Measurements from ENCODE around the gene PGAM2. TPM values are rescaled to one million over a fixed set of nuclear protein-coding genes. Genes with fewer than 3 reads are reported as not detected.

The PGAM2 gene
- total RNA-seq, 4 donors from 2014 or later = not detected

- ATAC-seq (ENCODE audit: low FRiP score) = no peak
- no peak for DNase-seq (ENCODE audit: low spot score)
Measured at GRCh38 chr7:44068054-44068453, 2.7 kb upstream of the PGAM2 start.

DNA sequence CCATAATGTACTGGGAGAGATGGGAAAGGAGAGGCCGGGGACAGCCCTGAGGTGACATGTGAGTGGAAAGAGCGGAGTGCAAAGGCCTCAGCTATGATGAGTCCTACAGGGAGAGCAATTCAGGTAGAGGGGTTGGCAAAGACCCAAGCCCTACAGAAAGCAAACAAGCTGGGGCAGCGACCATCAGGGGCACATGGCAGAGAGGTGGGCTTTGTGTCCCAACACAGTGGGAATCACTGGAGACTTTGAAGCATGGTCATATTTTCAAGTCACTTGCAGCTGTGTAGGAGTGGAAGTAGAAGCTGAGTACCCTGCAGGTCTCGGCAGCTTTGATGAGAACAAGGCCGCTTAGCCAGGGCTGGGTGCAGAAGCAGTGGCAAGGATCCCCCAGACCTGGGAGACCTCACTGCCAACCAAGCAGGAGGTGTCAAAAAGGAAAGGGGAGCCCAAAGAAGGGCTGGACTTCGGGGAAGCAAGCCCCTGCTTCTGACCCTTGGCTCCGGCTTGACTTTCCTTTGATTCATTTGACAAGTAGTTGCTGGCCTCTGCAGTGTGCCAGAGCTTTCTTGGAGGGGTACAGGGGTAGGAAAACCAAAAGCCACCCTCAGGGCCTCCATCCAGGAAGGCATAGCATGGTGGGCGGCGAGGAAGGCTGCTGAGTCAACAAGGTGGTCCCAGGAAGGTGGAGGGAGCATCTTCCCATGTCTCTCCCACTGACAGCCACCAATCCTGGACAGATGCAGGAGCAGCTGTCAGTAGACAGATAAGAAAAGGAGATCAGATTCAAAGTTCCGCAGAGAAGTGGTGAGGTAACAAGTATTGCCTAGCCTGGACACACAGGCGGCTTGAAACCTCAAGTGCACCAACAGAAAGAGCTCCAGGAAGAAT lies 1.9 kb upstream of the PGAM2 start:
- TF ChIP-seq CTCF (IDR thresholded peaks at IDR 0.05) = no peak
- ATAC-seq (ENCODE audit: low FRiP score) (no peak), DNase-seq (ENCODE audit: low spot score) (no peak)

More at GRCh38 chr7:44068054-44068453, 2.7 kb upstream of the PGAM2 start:
- TF ChIP-seq CTCF (IDR thresholded peaks at IDR 0.05) = no peak

DNA sequence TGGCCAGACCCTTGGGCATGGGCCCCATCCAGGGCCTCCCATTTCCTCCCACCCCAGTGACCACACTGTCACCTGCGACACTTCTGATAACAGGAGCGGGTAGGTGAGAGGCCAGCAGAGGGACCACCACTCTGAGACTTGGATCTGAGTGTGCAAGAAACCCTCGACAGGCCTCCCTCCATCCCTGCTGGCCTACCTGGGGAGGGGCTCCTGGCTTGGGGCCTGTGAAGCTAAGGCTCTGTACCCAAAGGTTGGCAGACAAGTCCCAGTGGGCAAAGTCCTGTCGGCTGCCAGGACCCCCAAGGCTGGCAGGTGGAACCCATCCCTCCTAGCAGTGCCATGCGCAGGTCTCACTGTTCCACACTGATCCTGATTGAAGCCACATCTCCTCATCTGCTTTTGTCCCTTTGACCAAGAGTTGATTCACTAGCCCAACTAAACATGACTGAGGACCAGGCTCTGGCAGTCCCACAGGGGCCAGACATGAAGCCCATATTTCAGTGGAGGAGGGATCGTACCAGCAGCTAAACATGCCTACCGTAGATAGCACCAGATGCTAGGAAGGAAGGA lies 1.2 kb upstream of the PGAM2 start:
- TF ChIP-seq CTCF (IDR thresholded peaks at IDR 0.05) = no peak
- no peak for DNase-seq (ENCODE audit: low spot score)
- ATAC-seq (ENCODE audit: low FRiP score) = no peak

DNA sequence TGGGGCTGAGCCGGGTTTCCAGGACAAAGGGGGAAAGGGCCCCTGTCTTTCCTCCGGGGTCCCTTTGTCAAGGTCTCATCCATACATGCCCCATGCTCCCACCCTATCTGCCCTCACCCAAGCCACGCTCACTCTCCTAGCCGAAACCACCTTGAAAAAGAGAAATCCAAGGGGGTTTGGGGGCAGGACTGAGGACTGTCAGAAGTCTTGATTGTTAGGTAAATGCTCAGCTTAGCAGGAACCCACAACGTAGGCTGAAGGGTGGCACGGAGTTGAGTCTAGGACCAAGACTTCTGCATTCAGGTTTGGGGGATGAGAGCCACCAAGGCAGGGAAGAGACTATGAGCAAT lies 719 bp upstream of the PGAM2 start:
- DNase-seq (ENCODE audit: low spot score) (no peak), ATAC-seq (ENCODE audit: low FRiP score) (no peak)
- TF ChIP-seq CTCF (IDR thresholded peaks at IDR 0.05) = no peak

DNA sequence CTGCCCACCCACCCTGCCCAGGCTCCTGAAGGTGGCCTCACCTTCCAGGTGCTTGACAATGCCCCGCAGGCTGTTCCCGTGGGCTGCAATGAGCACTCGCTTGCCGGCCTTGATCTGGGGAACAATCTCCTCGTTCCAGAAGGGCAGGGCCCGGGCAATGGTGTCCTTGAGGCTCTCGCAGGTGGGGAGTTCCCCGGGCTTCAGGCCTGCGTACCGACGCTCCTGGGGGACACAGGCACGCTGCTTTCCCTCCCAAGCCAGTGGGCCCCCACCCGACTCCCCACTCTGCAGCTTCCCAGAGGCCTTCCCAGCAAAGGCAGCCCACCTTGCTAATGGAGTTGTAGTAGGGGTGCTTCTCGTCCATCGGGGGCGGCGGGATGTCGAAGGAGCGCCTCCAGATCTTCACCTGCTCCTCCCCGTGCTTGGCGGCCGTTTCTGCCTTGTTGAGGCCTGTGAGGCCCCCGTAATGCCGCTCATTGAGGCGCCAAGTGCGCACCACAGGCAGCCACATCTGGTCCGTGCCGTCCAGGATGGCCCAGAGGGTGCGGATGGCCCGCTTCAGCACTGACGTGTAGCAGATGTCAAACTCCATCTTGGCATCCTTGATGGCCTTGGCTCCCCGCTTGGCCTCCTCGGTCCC lies 456 bp downstream of the PGAM2 start:
- TF ChIP-seq CTCF (IDR thresholded peaks at IDR 0.05) = no peak
- ATAC-seq (ENCODE audit: low FRiP score) (no peak), DNase-seq (ENCODE audit: low spot score) (no peak)

DNA sequence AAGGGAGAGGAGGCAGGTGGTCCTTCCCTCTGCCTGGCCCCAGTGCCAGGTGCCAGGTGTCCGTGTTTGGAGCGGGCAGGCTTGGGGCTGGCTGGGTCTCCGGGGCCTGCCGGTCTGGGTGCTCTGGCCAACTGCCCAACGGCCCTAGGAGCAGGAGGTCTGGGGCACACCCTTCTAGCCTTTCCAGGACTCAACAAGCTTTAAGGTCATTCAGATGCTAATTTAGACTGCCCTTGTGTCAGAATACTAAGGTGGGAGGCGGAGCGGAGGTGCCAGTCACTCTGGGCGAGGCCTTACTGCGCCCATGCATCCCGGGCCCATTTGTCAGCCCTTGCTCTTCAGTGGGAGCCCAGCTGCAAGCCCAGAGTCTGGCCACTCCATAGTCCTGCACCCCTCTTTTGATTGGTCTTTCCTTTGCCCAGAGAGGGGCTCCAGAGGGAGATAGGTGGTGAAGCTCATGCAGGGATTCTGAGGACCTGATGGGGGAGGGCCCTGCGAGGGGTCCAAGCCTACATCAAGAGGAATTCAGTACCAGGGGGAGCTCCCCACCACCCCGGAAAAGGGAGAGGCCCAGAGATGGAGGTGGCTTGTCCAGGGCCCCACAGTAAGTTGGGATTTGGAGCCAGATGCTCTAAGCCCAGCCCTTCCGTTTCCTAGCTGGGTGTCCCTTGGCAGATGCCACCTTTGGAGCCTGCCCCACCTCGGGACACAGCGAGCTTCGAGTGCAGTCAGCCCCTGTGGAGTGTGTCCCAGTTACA lies 1.3 kb downstream of the PGAM2 start:
- DNase-seq (ENCODE audit: low spot score) (no peak), ATAC-seq (ENCODE audit: low FRiP score) (no peak)
- TF ChIP-seq CTCF (IDR thresholded peaks at IDR 0.05) = no peak

All from omental fat pad (tissue), 4 donors.